Chondrocyte (in vitro differentiated cells): ENCODE measurements around the gene SYNPR. TPM values are rescaled to one million over a fixed set of nuclear protein-coding genes. Genes with fewer than 3 reads are reported as not detected.
"Not testable (repeated sequence)": the region's sequence is repeated elsewhere in the genome, so short reads cannot be mapped to it uniquely, and the experiment has no call there.

Experiments used
- DNase-seq: peaks from one replicate; pipeline ENCODE4 v3.0.0; 2021; ENCODE audit warnings: mixed read lengths, low spot score
- H3K27ac Mint-ChIP-seq: one replicate; pipeline ENCODE4 v1.8.0; 2021; ENCODE audit warnings: mild to moderate bottlenecking, moderate library complexity, mixed read lengths; ENCODE audit not compliant: unreplicated experiment
- H3K27me3 Mint-ChIP-seq: 2 replicates; pipeline ENCODE4 v1.8.0; 2021; ENCODE audit warnings: low read depth, mixed read lengths
- H3K36me3 Mint-ChIP-seq: 2 replicates; pipeline ENCODE4 v1.8.0; 2021; ENCODE audit warnings: low read depth, mixed read lengths
- H3K4me1 Mint-ChIP-seq: 2 replicates; pipeline ENCODE4 v1.8.0; 2021; ENCODE audit warnings: low read depth, mild to moderate bottlenecking, mixed read lengths
- H3K4me3 Mint-ChIP-seq: one replicate; pipeline ENCODE4 v1.8.0; 2021; ENCODE audit warnings: mild to moderate bottlenecking, moderate library complexity, mixed read lengths; ENCODE audit not compliant: unreplicated experiment
- H3K9me3 Mint-ChIP-seq: 2 replicates; pipeline ENCODE4 v1.8.0; 2021; ENCODE audit warnings: low read depth, mixed read lengths
- total RNA-seq: library from RNA; stranded (reverse); gene quantifications from 3 replicates; pipeline ENCODE4 v1.2.1, GENCODE V29; 2021
- TF ChIP-seq, protein P1 (sequence below): fragments of 200-600 bp; sonication (generic); IDR thresholded peaks from 2 replicates; pipeline ENCODE4 v1.5.0; 2021; ENCODE audit warnings: antibody characterized with exemption, mild to moderate bottlenecking, moderate library complexity

Gene SYNPR
- total RNA-seq, 1 donor from 2014 or later: not detected

DNA sequence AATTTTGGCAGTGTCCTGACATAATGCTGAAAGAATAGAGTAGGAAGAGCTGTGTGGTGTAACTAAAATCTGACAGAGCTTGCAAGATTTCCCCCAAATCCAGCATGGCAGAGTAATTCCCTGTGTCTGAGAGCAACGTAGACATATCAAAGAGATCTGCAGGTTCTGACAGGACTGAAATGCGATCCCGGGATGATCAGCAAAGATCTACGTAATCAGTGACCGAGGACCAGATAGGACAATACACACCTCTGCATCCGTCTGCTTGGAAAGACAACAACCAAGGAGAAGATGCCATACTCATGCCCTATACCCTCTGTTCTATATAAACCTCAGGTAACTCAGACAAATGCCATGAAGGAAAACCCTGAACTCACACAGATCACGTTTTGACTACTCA lies 26.6 kb upstream of the SYNPR start:
- no peak overlapping the region for H3K27ac Mint-ChIP-seq
- no peak for DNase-seq
- H3K4me1 Mint-ChIP-seq: no peaks in the 10 kb centered on the region
- no peak overlapping the region for H3K4me3 Mint-ChIP-seq
- TF ChIP-seq, protein P1, sequence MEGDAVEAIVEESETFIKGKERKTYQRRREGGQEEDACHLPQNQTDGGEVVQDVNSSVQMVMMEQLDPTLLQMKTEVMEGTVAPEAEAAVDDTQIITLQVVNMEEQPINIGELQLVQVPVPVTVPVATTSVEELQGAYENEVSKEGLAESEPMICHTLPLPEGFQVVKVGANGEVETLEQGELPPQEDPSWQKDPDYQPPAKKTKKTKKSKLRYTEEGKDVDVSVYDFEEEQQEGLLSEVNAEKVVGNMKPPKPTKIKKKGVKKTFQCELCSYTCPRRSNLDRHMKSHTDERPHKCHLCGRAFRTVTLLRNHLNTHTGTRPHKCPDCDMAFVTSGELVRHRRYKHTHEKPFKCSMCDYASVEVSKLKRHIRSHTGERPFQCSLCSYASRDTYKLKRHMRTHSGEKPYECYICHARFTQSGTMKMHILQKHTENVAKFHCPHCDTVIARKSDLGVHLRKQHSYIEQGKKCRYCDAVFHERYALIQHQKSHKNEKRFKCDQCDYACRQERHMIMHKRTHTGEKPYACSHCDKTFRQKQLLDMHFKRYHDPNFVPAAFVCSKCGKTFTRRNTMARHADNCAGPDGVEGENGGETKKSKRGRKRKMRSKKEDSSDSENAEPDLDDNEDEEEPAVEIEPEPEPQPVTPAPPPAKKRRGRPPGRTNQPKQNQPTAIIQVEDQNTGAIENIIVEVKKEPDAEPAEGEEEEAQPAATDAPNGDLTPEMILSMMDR: no peak
- H3K9me3 Mint-ChIP-seq: no peaks in the 10 kb centered on the region
- H3K36me3 Mint-ChIP-seq: no peaks in the 10 kb centered on the region
- H3K27me3 Mint-ChIP-seq: peaks cover 10% of the 10 kb centered on the region

DNA sequence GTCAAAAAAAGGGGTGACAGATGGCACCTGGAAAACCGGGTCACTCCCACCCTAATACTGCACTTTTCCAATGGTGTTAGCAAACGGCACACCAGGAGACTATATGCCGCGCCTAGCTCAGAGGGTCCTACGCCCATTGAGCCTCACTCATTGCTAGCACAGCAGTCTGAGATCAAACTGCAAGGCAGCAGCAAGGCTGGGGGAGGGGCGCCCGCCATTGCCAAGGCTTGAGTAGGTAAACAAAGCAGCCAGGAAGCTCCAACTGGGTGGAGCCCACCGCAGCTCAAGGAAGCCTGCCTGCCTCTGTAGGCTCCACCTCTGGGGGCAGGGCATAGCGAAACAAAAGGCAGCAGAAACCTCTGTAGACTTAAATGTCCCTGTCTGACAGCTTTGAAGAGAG lies 22.3 kb upstream of the SYNPR start:
- H3K36me3 Mint-ChIP-seq, H3K4me3 Mint-ChIP-seq, H3K27me3 Mint-ChIP-seq, DNase-seq, H3K27ac Mint-ChIP-seq, H3K9me3 Mint-ChIP-seq, H3K4me1 Mint-ChIP-seq: not testable (repeated sequence)

DNA sequence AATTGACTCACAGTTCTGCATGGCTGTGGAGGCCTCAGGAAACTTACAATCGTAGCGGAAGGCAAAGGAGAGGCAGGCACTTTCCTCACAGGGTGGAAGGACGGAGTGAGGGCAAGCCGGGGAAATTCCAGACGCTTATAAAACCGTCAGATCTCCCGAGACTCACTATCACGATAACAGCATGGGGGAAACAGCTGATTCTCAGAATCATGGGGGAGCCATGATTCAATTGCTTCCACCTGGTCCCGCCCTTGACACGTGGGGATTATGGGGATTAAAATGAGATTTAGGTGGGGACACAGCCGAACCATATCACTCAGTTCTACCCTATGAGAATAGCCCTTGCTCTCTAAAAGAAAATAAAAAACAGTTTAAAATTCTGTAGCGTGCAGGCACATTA lies 13.4 kb upstream of the SYNPR start:
- Mint-ChIP-seq H3K27ac (no peak overlapping the region), H3K9me3 (peaks cover 7% of the 10 kb centered on the region), H3K27me3 (no peaks in the 10 kb centered on the region), H3K4me3 (no peak overlapping the region), H3K4me1 (no peaks in the 10 kb centered on the region), H3K36me3 (no peaks in the 10 kb centered on the region)
- DNase-seq: no peak
- TF ChIP-seq, protein P1: no peak

GRCh38 chr3:63274359-63274758 lies 3.7 kb upstream of the SYNPR start:
- H3K4me1 Mint-ChIP-seq: peaks cover 3% of the 10 kb centered on the region
- no peaks in the 10 kb centered on the region for H3K9me3 Mint-ChIP-seq
- DNase-seq: no peak
- TF ChIP-seq, protein P1: no peak
- peaks cover 30% of the 10 kb centered on the region for H3K27me3 Mint-ChIP-seq
- no peak overlapping the region for H3K27ac Mint-ChIP-seq
- H3K36me3 Mint-ChIP-seq: no peaks in the 10 kb centered on the region
- H3K4me3 Mint-ChIP-seq: no peak overlapping the region

DNA sequence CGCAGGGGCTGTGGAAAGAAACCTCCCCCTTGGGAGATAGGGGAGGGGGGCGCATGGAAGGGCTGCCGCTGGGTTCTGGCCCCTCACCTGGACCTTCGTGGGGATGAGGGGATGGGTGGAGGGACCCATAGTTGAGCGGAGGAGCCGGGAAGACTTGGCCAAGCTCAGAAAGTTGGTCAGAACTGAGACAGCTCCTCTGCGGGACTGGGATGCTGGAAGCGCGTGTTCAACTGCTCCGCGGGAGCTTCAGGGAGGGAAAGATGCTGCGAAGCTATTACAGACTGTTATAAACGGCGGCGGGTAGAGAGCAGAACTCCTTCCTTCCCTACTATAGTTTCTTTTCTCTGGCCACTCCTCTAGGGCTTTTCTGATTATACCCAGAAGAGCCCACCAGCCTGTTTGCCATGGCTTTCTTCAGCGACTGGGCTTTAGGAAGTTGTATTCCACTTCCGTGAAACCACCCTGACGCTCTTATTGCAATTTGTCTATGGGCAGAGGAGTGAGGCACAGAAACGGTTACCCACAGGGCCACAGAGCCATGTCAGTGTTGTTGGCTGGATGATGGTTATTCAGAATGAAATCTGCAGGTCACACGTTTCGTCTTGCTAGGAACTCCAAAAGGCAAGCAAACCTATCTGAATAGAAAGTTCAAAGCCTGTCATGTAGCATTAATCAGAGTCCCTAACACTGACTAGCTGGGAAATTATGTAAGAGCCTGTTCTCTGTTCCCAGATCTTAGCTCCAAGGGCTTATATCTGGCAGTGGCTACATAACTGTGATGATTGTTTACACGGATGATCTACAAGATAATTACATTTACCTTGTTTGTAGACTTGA lies 1.1 kb downstream of the SYNPR start:
- TF ChIP-seq, protein P1: no peak
- Mint-ChIP-seq H3K36me3 (no peaks in the 10 kb centered on the region), H3K9me3 (no peaks in the 10 kb centered on the region), H3K4me3 (no peak overlapping the region), H3K27me3 (peaks cover 42% of the 10 kb centered on the region), H3K27ac (no peak overlapping the region), H3K4me1 (peaks cover 3% of the 10 kb centered on the region)
- no peak for DNase-seq

DNA sequence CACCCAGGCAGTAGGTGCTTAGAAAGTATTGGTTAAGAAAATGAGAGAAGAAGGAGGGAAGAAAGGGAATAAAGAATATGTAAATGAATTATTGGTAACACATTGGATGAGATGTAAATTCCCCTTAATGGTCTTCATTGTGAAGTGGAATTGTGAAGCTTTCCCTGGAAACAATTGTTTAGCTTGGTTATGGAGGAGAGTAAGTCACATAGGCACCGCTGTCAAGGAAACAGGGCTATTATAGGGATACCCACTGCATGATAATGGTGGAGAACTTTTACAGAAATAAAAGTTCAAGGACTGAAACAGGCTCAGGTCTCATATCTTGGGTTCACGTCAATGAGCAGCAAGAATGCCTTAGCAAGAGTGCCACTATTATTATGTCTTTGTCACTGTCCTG lies 9.5 kb downstream of the SYNPR start:
- no peaks in the 10 kb centered on the region for H3K36me3 Mint-ChIP-seq
- DNase-seq: no peak
- H3K27me3 Mint-ChIP-seq: peaks cover 22% of the 10 kb centered on the region
- TF ChIP-seq, protein P1: no peak
- H3K27ac Mint-ChIP-seq: no peak overlapping the region
- H3K4me3 Mint-ChIP-seq: no peak overlapping the region
- H3K9me3 Mint-ChIP-seq: no peaks in the 10 kb centered on the region
- H3K4me1 Mint-ChIP-seq: no peaks in the 10 kb centered on the region
